GM06990 (cell line): ENCODE measurements around the gene SNAI3.

Experiments used
- DNase-seq: peaks from one replicate; pipeline ENCODE4 v3.0.0-alpha.2; 2011; ENCODE audit not compliant: insufficient read length; ENCODE audit errors: extremely low read depth
- H3K27me3 ChIP-seq: replicated peaks from 2 replicates; pipeline ENCODE4 v1.6.0; 2011; ENCODE audit warnings: low read length; ENCODE audit not compliant: control insufficient read depth, insufficient read depth
- H3K36me3 ChIP-seq: 2 replicates; pipeline ENCODE4 v1.5.1; 2011; ENCODE audit warnings: low read length; ENCODE audit not compliant: control insufficient read depth, insufficient read depth
- H3K4me3 ChIP-seq: replicated peaks from 2 replicates; pipeline ENCODE4 v1.5.1; 2011; ENCODE audit warnings: low read depth, mild to moderate bottlenecking, control low read depth, low read length
- CTCF ChIP-seq: IDR thresholded peaks from 2 replicates; pipeline ENCODE4 v1.5.1; 2011; ENCODE audit warnings: low read length, control low read depth, mild to moderate bottlenecking, inconsistent platforms; ENCODE audit not compliant: insufficient read depth, poor library complexity, severe bottlenecking

The SNAI3 gene

GRCh38 chr16:88684569-88685155 is 1.6 kb downstream of the SNAI3 start:
- peaks cover 1% of the 10 kb centered on the region; the same call in 1 of the 2 replicates for H3K27me3 ChIP-seq
- H3K4me3 ChIP-seq = no peak overlapping the region; the same call in 1 of the 2 replicates
- TF ChIP-seq CTCF = no peak
- H3K36me3 ChIP-seq = no peaks in the 10 kb centered on the region
- peak; percentile 42 for DNase-seq

- H3K27me3 ChIP-seq = no peaks in the 10 kb centered on the region; the same call in 1 of the 2 replicates
- H3K36me3 ChIP-seq = peaks cover 3% of the 10 kb centered on the region
- TF ChIP-seq CTCF = no peak
- H3K4me3 ChIP-seq = peak overlapping the region; percentile 39
- DNase-seq = peak; percentile 85
Measured at GRCh38 chr16:88681709-88682451, 4.4 kb downstream of the SNAI3 start.

DNA sequence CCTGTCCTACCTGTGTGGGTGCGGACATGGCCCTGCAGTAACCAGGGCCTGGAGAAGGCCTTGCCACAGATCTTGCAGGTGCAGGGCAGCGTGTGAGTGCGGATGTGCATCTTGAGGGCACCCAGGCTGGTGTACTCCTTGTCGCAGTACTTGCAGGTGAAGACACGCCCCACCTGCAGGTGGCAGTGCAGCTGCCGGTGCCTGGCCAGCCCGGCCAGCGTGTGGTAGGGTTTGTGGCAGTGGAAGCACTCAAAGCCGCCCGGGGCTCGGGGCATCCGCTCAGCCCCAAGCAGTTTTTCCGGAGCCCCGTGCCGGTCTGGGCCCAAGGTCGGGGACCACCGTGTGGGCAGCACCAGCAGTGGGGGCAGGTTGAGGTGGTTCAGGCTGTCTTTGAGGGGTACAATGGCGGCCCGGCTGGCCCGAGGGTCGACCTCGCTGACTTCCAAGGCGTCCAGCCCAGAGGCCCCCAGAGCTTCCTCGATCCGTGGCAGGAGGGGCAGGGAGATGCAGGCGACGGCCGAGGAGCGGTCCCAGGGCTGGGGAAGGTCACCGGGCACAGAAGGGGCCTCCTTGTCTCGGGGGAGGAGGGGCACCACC is 5.1 kb downstream of the SNAI3 start:
- no peaks in the 10 kb centered on the region for H3K27me3 ChIP-seq
- peak; percentile 90 for TF ChIP-seq CTCF
- H3K36me3 ChIP-seq = peaks cover 3% of the 10 kb centered on the region
- DNase-seq = peak; percentile 80
- peak overlapping the region; percentile 39 for H3K4me3 ChIP-seq

GRCh38 chr16:88680554-88681083 is 5.7 kb downstream of the SNAI3 start:
- no peak for TF ChIP-seq CTCF
- no peak for DNase-seq
- Histone ChIP-seq H3K4me3 (peak overlapping the region; percentile 39; the same call in 1 of the 2 replicates), H3K36me3 (peaks cover 3% of the 10 kb centered on the region), H3K27me3 (no peaks in the 10 kb centered on the region)

GRCh38 chr16:88678224-88678979 is 7.9 kb downstream of the SNAI3 start:
- Histone ChIP-seq H3K4me3 (no peak overlapping the region), H3K27me3 (no peaks in the 10 kb centered on the region), H3K36me3 (peaks cover 3% of the 10 kb centered on the region)
- no peak for DNase-seq
- no peak for TF ChIP-seq CTCF
